Small intestine (tissue), 7 donors: ENCODE results near the gene IP6K3. TPM values are rescaled to one million over a fixed set of nuclear protein-coding genes. Genes with fewer than 3 reads are reported as not detected.

Experiments
- DNase-seq, 2 donors: peaks; one replicate each; pipeline versions ENCODE4 v3.0.0 to v3.0.0-alpha.2; 2013
- FAIRE-seq: peaks from 2 replicates; lab custom pipeline; 2012; peaks lifted over from hg19 to GRCh38; lab: Jason Lieb, UNC
- H3K27ac ChIP-seq, 3 donors: one replicate each; pipeline ENCODE4 v1.5.1; 2013; ENCODE audit warnings: low read length in 2 of 3, mild to moderate bottlenecking in 2 of 3, control low read depth in 1 of 3, inconsistent platforms in 1 of 3, low read depth in 1 of 3, moderate library complexity in 1 of 3
- H3K27me3 ChIP-seq, 3 donors: one replicate each; pipeline ENCODE4 v1.6.1; 2013; ENCODE audit warnings: low read length in 3 of 3, inconsistent platforms in 1 of 3; ENCODE audit not compliant: control insufficient read depth in 3 of 3, insufficient read depth in 3 of 3
- H3K36me3 ChIP-seq, 3 donors: one replicate each; pipeline ENCODE4 v1.6.1; 2013; ENCODE audit warnings: low read length in 3 of 3, inconsistent platforms in 1 of 3, low read depth in 1 of 3, mild to moderate bottlenecking in 1 of 3, moderate library complexity in 1 of 3; ENCODE audit not compliant: control insufficient read depth in 3 of 3, insufficient read depth in 2 of 3
- H3K4me1 ChIP-seq, 3 donors: one replicate each; pipeline ENCODE4 v1.6.1; 2013; ENCODE audit warnings: low read length in 2 of 3, inconsistent platforms in 1 of 3, low read depth in 1 of 3, mild to moderate bottlenecking in 1 of 3, moderate library complexity in 1 of 3; ENCODE audit not compliant: control insufficient read depth in 3 of 3, insufficient read depth in 2 of 3
- H3K4me3 ChIP-seq, 3 donors: one replicate each; pipeline ENCODE4 v1.5.1; 2013; ENCODE audit warnings: low read length in 3 of 3, control low read depth in 1 of 3, inconsistent platforms in 1 of 3, low read depth in 1 of 3, mild to moderate bottlenecking in 1 of 3, moderate library complexity in 1 of 3
- H3K9me3 ChIP-seq, 2 donors: one replicate each; pipeline ENCODE4 v1.6.1; 2013; ENCODE audit warnings: low read depth in 1 of 2, low read length in 1 of 2; ENCODE audit not compliant: control insufficient read depth in 2 of 2, insufficient read depth in 1 of 2
- WGBS, 3 donors: extraction: QIAGEN DNeasy Blood & Tissue Kit; methylation state at CpG; one replicate each; pipeline ENCODE4 v1.1.7; 2013; 5-methylcytosine and 5-hydroxymethylcytosine counted together
- polyA plus RNA-seq, 4 donors: library from polyadenylated mRNA; stranded (reverse) in 3 of 4; unstranded in 1 of 4; fragments of 200-250 nt in 3 of 4; fragments of 120-200 nt in 1 of 4; gene quantifications; one replicate each; pipeline versions ENCODE4 v1.2.1 to v1.2.3, GENCODE V29; 2013
- donor health status: healthy with polysubstance abuse.
- donor health status: control.
- donor health status: control.
- donor health status: Bipolar disorder and iron deficiency.
- donor health status: healthy.

The IP6K3 gene
- polyA plus RNA-seq, 4 donors = 0.35 to 1.0 (median 0.72) TPM

DNA sequence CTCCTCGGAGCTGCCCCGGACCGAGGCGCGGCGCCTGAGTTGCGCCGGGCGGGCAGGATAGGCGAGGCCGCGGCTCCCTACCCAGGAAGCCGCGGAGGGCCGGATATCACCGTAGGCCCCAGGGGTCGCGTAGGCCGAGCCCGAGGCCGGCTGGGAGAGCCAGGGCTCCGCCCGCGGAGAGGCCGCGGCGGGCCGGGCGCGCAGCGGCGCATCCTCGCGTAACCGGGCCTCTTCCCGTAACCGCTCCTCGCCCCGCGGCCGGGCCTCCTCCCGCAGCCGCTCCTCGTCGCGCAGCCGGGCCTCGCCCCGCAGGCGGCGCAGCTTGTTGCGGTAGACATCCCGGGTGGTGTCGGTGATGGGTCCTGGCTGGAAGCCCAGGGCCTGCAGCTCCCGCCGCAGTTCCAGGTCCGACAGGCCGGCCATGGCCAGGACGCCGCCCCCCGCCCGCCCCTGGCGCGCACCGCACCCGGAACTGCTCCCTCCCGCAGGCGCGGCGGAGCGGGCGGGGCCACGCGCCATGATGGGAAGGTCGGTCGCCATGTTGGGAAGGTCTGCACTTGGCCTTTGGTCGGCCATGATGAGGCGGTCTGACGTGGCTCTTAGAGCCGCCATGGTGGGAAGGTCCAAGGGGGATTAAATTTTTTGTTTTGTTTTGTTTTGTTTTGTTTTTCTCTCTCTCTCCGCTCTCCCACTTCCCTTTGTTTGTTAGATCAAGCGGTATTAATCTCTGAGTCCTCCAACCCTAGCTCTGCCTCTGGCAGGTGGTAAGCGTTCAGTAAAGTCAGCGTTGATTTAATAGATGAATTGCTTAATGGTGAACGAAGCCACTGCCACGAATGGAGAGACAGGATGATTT is 42.2 kb upstream of the IP6K3 start, which contains the start of gene LEMD2:
LEMD2 (minus strand) TSS at position 437 of the 856 bp plus-strand sequence; CDS start at position 423, 14 bp downstream.
- peak; percentile 91 to 98 for DNase-seq

DNA sequence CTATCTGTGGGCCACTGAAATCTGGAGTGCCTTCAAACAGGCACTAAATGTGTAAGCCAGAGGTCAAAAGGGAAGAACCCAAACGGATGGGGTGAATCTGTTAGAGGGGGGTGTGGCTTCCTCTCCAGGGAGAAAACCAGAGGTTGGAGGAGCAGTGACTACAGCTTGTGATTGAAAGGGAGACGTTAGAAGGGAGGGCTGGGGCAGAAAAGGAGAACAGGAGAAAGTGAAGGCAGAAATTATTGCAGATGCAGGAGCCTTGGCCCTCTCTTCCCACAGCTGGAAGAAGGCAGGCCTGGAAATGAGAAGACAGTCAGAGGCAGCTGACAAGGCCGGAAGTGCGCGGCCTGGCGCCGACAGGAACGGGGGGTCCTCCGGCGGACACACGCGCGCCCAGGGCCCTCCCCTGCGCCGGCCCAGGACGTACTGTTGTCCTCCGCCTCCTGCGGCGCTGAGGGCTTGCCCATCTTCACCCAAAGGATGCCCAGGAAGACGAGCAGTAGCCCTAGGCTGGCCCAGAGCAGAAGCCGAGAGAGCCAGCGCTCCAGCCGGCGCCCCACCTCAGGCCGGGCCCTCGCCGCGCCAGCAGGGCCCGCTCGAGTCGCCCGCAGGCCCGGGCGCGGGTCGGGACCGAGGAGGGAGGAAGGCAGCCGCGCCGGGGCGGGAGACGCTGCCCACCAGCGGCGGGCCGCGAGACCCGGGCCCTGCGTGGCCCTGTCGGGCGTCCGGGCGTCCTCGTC is 41.4 kb upstream of the IP6K3 start:
- Histone ChIP-seq H3K27me3 (no peaks in the 10 kb centered on the region), H3K4me1 (peaks cover 9 to 22% (median 18%) of the 10 kb centered on the region in 3 donors), H3K27ac (peak overlapping the region; percentile 47 to 97 (median 91)), H3K36me3 (peaks cover 0 to 22% (median 15%) of the 10 kb centered on the region in 3 donors), H3K9me3 (no peaks in the 10 kb centered on the region), H3K4me3 (peak overlapping the region; percentile 53 to 91 (median 79))
- peak; percentile 49 to 80 for DNase-seq
- WGBS, 3 donors = 0% methylated on average over 28 to 53 of the region's 53 CpGs
- no peak for FAIRE-seq

More for the DNA sequence above, 42.2 kb upstream of the IP6K3 start, which contains the start of gene LEMD2:
- WGBS, 3 donors = 3 to 6% (median 5%) methylated on average over 59 to 86 of the region's 86 CpGs
- Histone ChIP-seq H3K27ac (peak within 1 kb of the TSS; percentile 47 to 97 (median 91)), H3K4me3 (peak within 1 kb of the TSS; percentile 53 to 91 (median 79)), H3K27me3 (no peaks in the 10 kb centered on the region), H3K36me3 (peaks cover 0 to 14% (median 10%) of the 10 kb centered on the region in 3 donors), H3K4me1 (peaks cover 9 to 22% (median 18%) of the 10 kb centered on the region in 3 donors), H3K9me3 (no peaks in the 10 kb centered on the region)
- FAIRE-seq = no peak

DNA sequence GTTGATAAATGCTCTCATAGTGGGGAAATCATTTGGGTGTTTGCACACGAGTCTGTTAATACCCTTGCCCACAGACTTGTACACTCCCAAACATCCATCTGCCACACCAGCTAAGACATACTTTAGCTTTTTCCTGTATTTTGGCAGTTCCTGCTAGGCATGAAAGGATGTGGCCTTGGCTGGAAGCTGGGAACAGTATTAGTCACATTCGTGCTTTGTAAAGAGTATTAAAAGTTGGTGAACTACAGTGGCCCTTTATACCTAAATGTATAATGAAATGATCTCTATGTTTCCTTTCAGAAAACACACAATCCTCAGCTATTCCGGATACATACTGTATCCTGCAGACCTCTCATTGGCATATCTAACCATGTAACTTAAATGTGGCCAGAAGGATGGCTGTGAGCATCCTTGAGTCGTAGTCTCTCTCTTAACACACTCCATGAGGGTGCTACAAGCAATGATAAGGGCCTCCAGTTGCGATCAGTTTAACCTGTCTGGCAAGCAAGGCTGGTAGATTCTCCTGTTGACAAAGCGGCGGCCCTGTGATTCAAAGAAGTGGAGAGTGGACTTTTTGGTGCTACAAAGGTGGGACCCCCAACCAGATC is 40.7 kb upstream of the IP6K3 start:
- 32 to 45% (median 36%) methylated on average over 7 of the region's 7 CpGs for WGBS, 3 donors
- Histone ChIP-seq H3K27ac (peak overlapping the region; percentile 47 to 97 (median 91)), H3K4me3 (peak overlapping the region; percentile 53 to 91 (median 79)), H3K36me3 (peaks cover 0 to 29% (median 18%) of the 10 kb centered on the region in 3 donors), H3K4me1 (peaks cover 9 to 22% (median 18%) of the 10 kb centered on the region in 3 donors), H3K27me3 (no peaks in the 10 kb centered on the region), H3K9me3 (no peaks in the 10 kb centered on the region)
- DNase-seq (no peak), FAIRE-seq (no peak)

DNA sequence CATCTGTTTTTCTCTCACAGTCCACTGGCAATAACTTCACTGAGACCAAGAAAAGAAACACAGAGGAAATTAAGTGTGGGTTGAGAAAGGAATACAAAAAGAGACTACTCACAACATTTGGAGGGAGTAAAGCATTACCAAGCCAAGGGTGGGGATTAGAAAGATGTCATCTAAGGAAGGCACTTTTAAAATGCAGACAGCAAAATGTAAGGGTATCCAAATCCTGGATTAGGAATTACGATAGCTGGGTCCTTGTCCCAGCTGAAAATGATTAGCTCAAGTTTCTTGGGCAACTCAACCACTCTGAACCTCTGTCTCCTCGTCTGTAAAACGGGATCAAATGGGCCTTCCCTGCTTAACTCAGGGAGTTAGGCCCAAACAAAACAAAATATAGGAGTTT is 40.0 kb upstream of the IP6K3 start:
- FAIRE-seq (no peak), DNase-seq (no peak)
- Histone ChIP-seq H3K27me3 (no peaks in the 10 kb centered on the region), H3K4me1 (peaks cover 9 to 22% (median 18%) of the 10 kb centered on the region in 3 donors), H3K27ac (peak overlapping the region in 1 of 3 donors; percentile 35), H3K9me3 (no peaks in the 10 kb centered on the region), H3K36me3 (peaks cover 0 to 36% (median 24%) of the 10 kb centered on the region in 3 donors), H3K4me3 (no peak overlapping the region)
- 68 to 83% (median 73%) methylated on average over 3 of the region's 3 CpGs for whole genome bisulfite sequencing, 3 donors

DNA sequence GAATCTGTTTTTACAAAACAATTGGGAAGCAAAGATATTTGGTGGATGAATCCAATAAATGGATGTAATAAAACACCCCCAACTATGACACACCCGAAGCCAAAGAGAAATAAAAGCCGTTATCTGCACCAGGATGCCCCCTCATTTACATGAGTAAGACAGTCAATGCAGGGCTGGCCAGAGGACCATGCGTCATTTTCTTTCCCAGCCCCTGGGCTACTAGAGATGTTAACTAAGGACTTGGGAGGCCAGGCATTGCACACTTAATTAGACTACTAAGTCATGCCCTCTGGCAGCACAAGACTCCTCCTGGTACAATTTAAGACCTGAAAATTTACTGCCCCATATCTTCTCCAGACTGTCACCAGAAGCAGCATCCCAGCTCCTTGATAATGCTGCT is 39.1 kb upstream of the IP6K3 start:
- H3K4me3 ChIP-seq = no peak overlapping the region
- no peaks in the 10 kb centered on the region for H3K9me3 ChIP-seq
- no peaks in the 10 kb centered on the region for H3K27me3 ChIP-seq
- WGBS, 3 donors = 52 to 61% (median 58%) methylated on average over 3 of the region's 3 CpGs
- peaks cover 9 to 22% (median 18%) of the 10 kb centered on the region in 3 donors for H3K4me1 ChIP-seq
- H3K27ac ChIP-seq = no peak overlapping the region
- no peak for FAIRE-seq
- no peak for DNase-seq
- peaks cover 0 to 43% (median 30%) of the 10 kb centered on the region in 3 donors for H3K36me3 ChIP-seq

DNA sequence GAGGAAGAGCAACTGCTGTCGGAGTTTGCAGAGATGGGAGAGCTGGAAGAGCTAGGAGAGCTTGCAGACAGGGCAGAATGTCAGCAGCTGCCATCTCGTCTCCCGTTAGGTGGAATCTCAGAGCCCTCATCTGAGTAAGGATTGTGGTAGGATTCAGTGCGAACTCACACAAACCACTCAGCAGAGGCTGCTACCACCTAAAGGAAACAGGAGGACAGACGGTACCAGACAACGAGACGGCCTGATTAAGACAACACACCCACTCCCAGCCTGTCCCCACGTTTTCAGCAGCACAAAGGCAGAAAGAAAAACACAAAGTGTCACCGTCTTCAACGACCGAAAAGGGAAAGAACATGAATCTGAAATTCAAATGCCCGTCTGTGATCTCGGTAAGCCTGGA is 38.1 kb upstream of the IP6K3 start:
- FAIRE-seq (no peak), DNase-seq (no peak)
- Histone ChIP-seq H3K27ac (no peak overlapping the region), H3K9me3 (no peaks in the 10 kb centered on the region), H3K27me3 (no peaks in the 10 kb centered on the region), H3K4me3 (no peak overlapping the region), H3K36me3 (peaks cover 7 to 53% (median 39%) of the 10 kb centered on the region in 3 donors), H3K4me1 (peaks cover 9 to 22% (median 18%) of the 10 kb centered on the region in 3 donors)
- WGBS, 3 donors = 86 to 89% (median 87%) methylated on average over 13 of the region's 13 CpGs

DNA sequence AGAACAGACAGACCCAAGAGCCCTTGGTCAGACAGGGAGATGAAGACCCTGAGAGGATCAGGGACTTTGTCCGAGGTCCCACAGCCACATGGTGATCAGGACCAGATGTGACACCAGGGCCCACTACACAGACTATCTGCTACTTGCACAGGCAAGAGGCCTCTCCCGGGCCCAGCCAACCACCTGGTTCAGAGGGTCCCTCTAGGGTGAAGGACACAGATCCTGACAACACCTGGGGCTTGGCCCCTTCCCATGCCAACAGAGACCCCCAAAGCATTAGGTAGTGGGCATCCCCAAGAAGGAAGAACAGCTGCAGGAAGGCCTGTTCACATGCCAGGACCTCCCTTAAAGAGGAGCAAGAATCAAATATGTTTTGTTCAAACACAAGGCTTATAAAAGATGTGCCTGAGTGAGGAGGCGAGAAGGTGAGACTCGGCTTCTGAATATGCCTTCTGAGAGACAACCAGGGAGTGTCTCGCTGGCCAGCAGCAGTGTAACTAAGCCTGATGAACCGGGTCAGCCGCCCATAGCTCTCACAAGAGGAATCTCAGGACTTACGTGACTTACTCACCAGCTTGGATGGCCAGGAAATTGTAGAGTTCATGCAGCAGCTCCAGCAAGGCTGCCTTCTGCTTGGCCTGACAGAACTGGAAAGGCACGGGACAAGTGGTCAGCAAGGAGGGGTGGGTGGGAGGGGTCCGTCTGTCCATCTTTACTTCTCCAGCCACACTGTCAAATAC is 37.2 kb upstream of the IP6K3 start:
- H3K36me3 ChIP-seq = peaks cover 7 to 60% (median 42%) of the 10 kb centered on the region in 3 donors
- WGBS, 3 donors = 91 to 96% (median 94%) methylated on average over 10 of the region's 10 CpGs
- H3K4me1 ChIP-seq = peaks cover 6 to 17% (median 15%) of the 10 kb centered on the region in 3 donors
- H3K27ac ChIP-seq = no peak overlapping the region
- no peaks in the 10 kb centered on the region for H3K9me3 ChIP-seq
- no peaks in the 10 kb centered on the region for H3K27me3 ChIP-seq
- H3K4me3 ChIP-seq = no peak overlapping the region
- DNase-seq (no peak), FAIRE-seq (no peak)
